Type B pancreatic cell (in vitro differentiated cells): ENCODE results near the gene TMEM178B. TPM values are rescaled to one million over a fixed set of nuclear protein-coding genes. Genes with fewer than 3 reads are reported as not detected.

Experiments
- DNase-seq: peaks from one replicate; pipeline ENCODE4 v3.0.0; 2021; ENCODE audit warnings: mixed read lengths; ENCODE audit not compliant: unreplicated experiment; ENCODE audit errors: extremely low spot score
- H3K27ac Mint-ChIP-seq: 2 replicates; pipeline ENCODE4 v1.8.0; 2021; ENCODE audit warnings: mild to moderate bottlenecking, mixed read lengths
- H3K27me3 Mint-ChIP-seq: 2 replicates; pipeline ENCODE4 v1.8.0; 2021; ENCODE audit warnings: mixed read lengths
- H3K36me3 Mint-ChIP-seq: 2 replicates; pipeline ENCODE4 v1.8.0; 2021; ENCODE audit warnings: mixed read lengths
- H3K4me1 Mint-ChIP-seq: one replicate; pipeline ENCODE4 v1.8.0; 2021; ENCODE audit warnings: mixed read lengths; ENCODE audit not compliant: unreplicated experiment
- H3K4me3 Mint-ChIP-seq: 2 replicates; pipeline ENCODE4 v1.8.0; 2021; ENCODE audit warnings: mild to moderate bottlenecking, mixed read lengths
- H3K9me3 Mint-ChIP-seq: 2 replicates; pipeline ENCODE4 v1.8.0; 2021; ENCODE audit warnings: mixed read lengths
- CTCF ChIP-seq: fragments of 200-600 bp; sonication (generic); conservative IDR thresholded peaks from 2 replicates; pipeline ENCODE4 v1.5.0; 2021; ENCODE audit warnings: antibody characterized with exemption, mild to moderate bottlenecking
- total RNA-seq: library from RNA; stranded (reverse); gene quantifications from 2 replicates; pipeline ENCODE4 v1.2.1, GENCODE V29; 2021; ENCODE audit warnings: low replicate concordance

TMEM178B gene
- total RNA-seq, 1 donor from 2014 or later: 8.7 TPM

GRCh38 chr7:141072548-141073172 is 1.2 kb upstream of the TMEM178B start:
- H3K4me1 Mint-ChIP-seq: no peaks in the 10 kb centered on the region
- no peaks in the 10 kb centered on the region for H3K9me3 Mint-ChIP-seq
- peaks cover 47% of the 10 kb centered on the region for H3K27me3 Mint-ChIP-seq
- no peaks in the 10 kb centered on the region for H3K36me3 Mint-ChIP-seq
- no peak for TF ChIP-seq CTCF
- DNase-seq: peak; percentile 74
- peak overlapping the region; percentile 51 for H3K27ac Mint-ChIP-seq
- peak overlapping the region; percentile 88 for H3K4me3 Mint-ChIP-seq

GRCh38 chr7:141073173-141073640 is 657 bp upstream of the TMEM178B start:
- Mint-ChIP-seq H3K4me3 (peak overlapping the region; percentile 88), H3K4me1 (no peaks in the 10 kb centered on the region), H3K9me3 (no peaks in the 10 kb centered on the region), H3K27ac (no peak overlapping the region), H3K36me3 (no peaks in the 10 kb centered on the region), H3K27me3 (peaks cover 47% of the 10 kb centered on the region)
- TF ChIP-seq CTCF: no peak
- DNase-seq: peak; percentile 71

- DNase-seq: peak; percentile 68
- no peak for TF ChIP-seq CTCF
- H3K4me1 Mint-ChIP-seq: no peaks in the 10 kb centered on the region
These were observed 513 bp downstream of the TMEM178B start for GRCh38 chr7:141074162-141074991.

GRCh38 chr7:141074997-141075396 is 1.1 kb downstream of the TMEM178B start:
- no peaks in the 10 kb centered on the region for H3K9me3 Mint-ChIP-seq
- H3K4me3 Mint-ChIP-seq: peak overlapping the region; percentile 89
- no peak overlapping the region for H3K27ac Mint-ChIP-seq
- H3K36me3 Mint-ChIP-seq: no peaks in the 10 kb centered on the region
- no peak for DNase-seq
- H3K4me1 Mint-ChIP-seq: no peaks in the 10 kb centered on the region
- peaks cover 33% of the 10 kb centered on the region for H3K27me3 Mint-ChIP-seq
- TF ChIP-seq CTCF: no peak

More at GRCh38 chr7:141074162-141074991, 513 bp downstream of the TMEM178B start:
- no peaks in the 10 kb centered on the region for H3K9me3 Mint-ChIP-seq
- H3K36me3 Mint-ChIP-seq: no peaks in the 10 kb centered on the region
- peaks cover 39% of the 10 kb centered on the region for H3K27me3 Mint-ChIP-seq
- peak overlapping the region; percentile 89 for H3K4me3 Mint-ChIP-seq
- H3K27ac Mint-ChIP-seq: no peak overlapping the region

- Mint-ChIP-seq H3K27me3 (peaks cover 19% of the 10 kb centered on the region), H3K27ac (no peak overlapping the region), H3K9me3 (no peaks in the 10 kb centered on the region), H3K4me1 (no peaks in the 10 kb centered on the region), H3K4me3 (no peak overlapping the region), H3K36me3 (no peaks in the 10 kb centered on the region)
- TF ChIP-seq CTCF: no peak
- no peak for DNase-seq
These were observed 2.5 kb downstream of the TMEM178B start for GRCh38 chr7:141076377-141076776.
